Left lung (tissue), 10 donors: ENCODE data around the gene RPTOR. TPM values are rescaled to one million over a fixed set of nuclear protein-coding genes. Genes with fewer than 3 reads are reported as not detected.

Experiments used
- ATAC-seq: fragments of 200-7000 bp; cut with Tn5 transposase; one replicate; pipeline ENCODE4 v1.9.1; 2020; ENCODE audit warnings: moderate library complexity
- DNase-seq, 4 donors: peaks; one replicate each; pipeline ENCODE4 v3.0.0-alpha.2; 2013 to 2020
- H3K27ac ChIP-seq, 2 donors: fragments of 200-600 bp; sonication (generic) in 1 of 2; one replicate each; pipeline versions ENCODE4 v1.5.0 to v1.8.0; 2020 to 2021
- H3K27me3 ChIP-seq, 2 donors: fragments of 200-600 bp; sonication (generic) in 1 of 2; one replicate each; pipeline versions ENCODE4 v1.5.0 to v1.8.0; 2020 to 2021
- H3K36me3 ChIP-seq, 2 donors: fragments of 200-600 bp; sonication (generic) in 1 of 2; one replicate each; pipeline versions ENCODE4 v1.5.0 to v1.8.0; 2020 to 2021
- H3K4me1 ChIP-seq, 2 donors: fragments of 200-600 bp; one replicate each; pipeline ENCODE4 v1.8.0; 2021
- H3K4me3 ChIP-seq, 2 donors: fragments of 200-600 bp; sonication (generic) in 1 of 2; one replicate each; pipeline versions ENCODE4 v1.5.0 to v1.8.0; 2020 to 2021; ENCODE audit warnings: mild to moderate bottlenecking in 1 of 2
- H3K9me3 ChIP-seq, 2 donors: fragments of 200-600 bp; sonication (generic) in 1 of 2; one replicate each; pipeline versions ENCODE4 v1.5.0 to v1.8.0; 2020 to 2021
- CTCF ChIP-seq, 2 donors: fragments of 200-600 bp; sonication (generic) in 1 of 2; IDR thresholded peaks; one replicate each; pipeline versions ENCODE4 v1.5.0 to v1.8.0; 2021; ENCODE audit warnings: antibody characterized with exemption in 2 of 2
- intact Hi-C, 2 donors: fragments of 100-400 bp; cut with DNase I; formaldehyde crosslinking; loops; one replicate each; pipeline versions ENCODE4 v1.11.2 to v1.14.2; 2022
- polyA plus RNA-seq, 6 donors: library from polyadenylated mRNA; unstranded; fragments of 120-200 nt; gene quantifications; one replicate each; pipeline ENCODE4 v1.2.1, GENCODE V29; 2013; ENCODE audit not compliant: insufficient read length in 6 of 6
- total RNA-seq, 2 donors: library from RNA; stranded (reverse); fragmentation: NEBNext Ultra II Directional; extraction: Animal tissue kit (Norgen Biotek cat#: 25700); gene quantifications; one replicate each; pipeline ENCODE4 v1.2.1, GENCODE V29; 2021
- donor health status: DM: no; HTN: yes; CAD: no.
- donor health status: DM: no; HTN: no; CAD: no.

RPTOR gene
- total and polyA plus RNA-seq, 8 donors = 14.2 to 39.2 (median 20.7) TPM

- Histone ChIP-seq H3K4me1 (peaks cover 0 to 15% of the 10 kb centered on the region in 2 donors), H3K27me3 (no peaks in the 10 kb centered on the region), H3K27ac (no peak overlapping the region), H3K4me3 (no peak overlapping the region), H3K36me3 (no peaks in the 10 kb centered on the region), H3K9me3 (no peaks in the 10 kb centered on the region)
- no peak for TF ChIP-seq CTCF (IDR thresholded peaks at IDR 0.05)
- DNase-seq (no peak), ATAC-seq (no peak)
- intact Hi-C loops = no loop called here
Measured at GRCh38 chr17:80650331-80650672, 105.7 kb downstream of the RPTOR start.

- Histone ChIP-seq H3K4me1 (peaks cover 0 to 15% of the 10 kb centered on the region in 2 donors), H3K9me3 (no peaks in the 10 kb centered on the region), H3K27ac (no peak overlapping the region), H3K4me3 (no peak overlapping the region), H3K27me3 (no peaks in the 10 kb centered on the region), H3K36me3 (no peaks in the 10 kb centered on the region)
- ATAC-seq = no peak
- TF ChIP-seq CTCF (IDR thresholded peaks at IDR 0.05) = no peak
- intact Hi-C loops = no loop called here
- no peak for DNase-seq
Measured at GRCh38 chr17:80650751-80651518, 106.3 kb downstream of the RPTOR start.

GRCh38 chr17:80652756-80653330 lies 108.2 kb downstream of the RPTOR start:
- Histone ChIP-seq H3K36me3 (no peaks in the 10 kb centered on the region), H3K4me3 (no peak overlapping the region), H3K27me3 (no peaks in the 10 kb centered on the region), H3K4me1 (peaks cover 0 to 15% of the 10 kb centered on the region in 2 donors), H3K27ac (no peak overlapping the region), H3K9me3 (peaks cover 8 to 9% of the 10 kb centered on the region in 2 donors)
- ATAC-seq (no peak), DNase-seq (no peak)
- intact Hi-C loops = no loop called here
- no peak for TF ChIP-seq CTCF (IDR thresholded peaks at IDR 0.05)

GRCh38 chr17:80653856-80654255 lies 109.2 kb downstream of the RPTOR start:
- no peak for ATAC-seq
- H3K9me3 ChIP-seq = peaks cover 8 to 9% of the 10 kb centered on the region in 2 donors
- no peak overlapping the region for H3K4me3 ChIP-seq
- intact Hi-C loops = no loop called here
- H3K4me1 ChIP-seq = peaks cover 0 to 15% of the 10 kb centered on the region in 2 donors
- H3K27ac ChIP-seq = no peak overlapping the region
- no peaks in the 10 kb centered on the region for H3K27me3 ChIP-seq
- TF ChIP-seq CTCF (IDR thresholded peaks at IDR 0.05) = no peak
- no peaks in the 10 kb centered on the region for H3K36me3 ChIP-seq
- no peak for DNase-seq

- DNase-seq (no peak), ATAC-seq (no peak)
- intact Hi-C loops = no loop called here
- TF ChIP-seq CTCF (IDR thresholded peaks at IDR 0.05) = no peak
- Histone ChIP-seq H3K36me3 (no peaks in the 10 kb centered on the region), H3K9me3 (peaks cover 8 to 9% of the 10 kb centered on the region in 2 donors), H3K4me3 (no peak overlapping the region), H3K4me1 (no peaks in the 10 kb centered on the region), H3K27ac (no peak overlapping the region), H3K27me3 (no peaks in the 10 kb centered on the region)
Measured at GRCh38 chr17:80655608-80656007, 111.0 kb downstream of the RPTOR start.
